OCI-LY7 (cell line): Measurements from ENCODE around the gene SMAP1. TPM values are rescaled to one million over a fixed set of nuclear protein-coding genes. Genes with fewer than 3 reads are reported as not detected.

Experiments
- BruUV-seq: library from RNA; stranded (reverse); fragments of 400-500 nt; replicated peaks from 2 replicates; lab custom pipeline; 2021; lab: Mats Ljungman, UMichigan
- CTCF ChIA-PET: fragments of 300-600 bp; sonication (Branson Sonifier 250); formaldehyde crosslinking; loops from one replicate; lab custom pipeline; 2022; ENCODE audit warnings: antibody characterized with exemption; ENCODE audit not compliant: unreplicated experiment; lab: Charles Lee
- POLR2A ChIA-PET: fragments of 300-600 bp; sonication (Branson Sonifier 250); formaldehyde crosslinking; loops from one replicate; lab custom pipeline; 2022; ENCODE audit warnings: antibody characterized with exemption; lab: Charles Lee
- DNase-seq: peaks from one replicate; pipeline ENCODE4 v3.0.0-alpha.2; 2015; ENCODE audit warnings: low spot score
- H2AFZ ChIP-seq: fragments of 200-600 bp; sonication (generic), shearing (Covaris generic); 2 replicates; pipeline ENCODE4 v1.6.1; 2014; ENCODE audit warnings: mild to moderate bottlenecking, antibody characterized with exemption, low read length, moderate library complexity
- H3K27ac ChIP-seq: fragments of 200-600 bp; sonication (generic); 2 replicates; pipeline ENCODE4 v1.5.1; 2014; ENCODE audit warnings: mixed run types, low read depth, mild to moderate bottlenecking, moderate library complexity, low read length, inconsistent platforms; ENCODE audit not compliant: poor library complexity, severe bottlenecking
- H3K36me3 ChIP-seq: fragments of 200-600 bp; sonication (generic); 2 replicates; pipeline ENCODE4 v1.6.1; 2014; ENCODE audit warnings: mild to moderate bottlenecking, antibody characterized with exemption, low read length, moderate library complexity, mixed read lengths; ENCODE audit not compliant: insufficient read depth
- H3K4me1 ChIP-seq: fragments of 200-600 bp; sonication (generic); 2 replicates; pipeline ENCODE4 v1.5.1; 2014; ENCODE audit warnings: mild to moderate bottlenecking, low read length; ENCODE audit not compliant: insufficient read depth, poor library complexity, severe bottlenecking
- H3K4me2 ChIP-seq: fragments of 200-600 bp; sonication (generic); 2 replicates; pipeline ENCODE4 v1.6.1; 2014; ENCODE audit warnings: mild to moderate bottlenecking, low read length
- H3K4me3 ChIP-seq: fragments of 200-600 bp; sonication (generic); 2 replicates; pipeline ENCODE4 v1.5.1; 2014; ENCODE audit warnings: mild to moderate bottlenecking, low read depth, low read length; ENCODE audit not compliant: poor library complexity, severe bottlenecking
- H3K79me2 ChIP-seq: fragments of 200-600 bp; sonication (generic); 2 replicates; pipeline ENCODE4 v1.6.1; 2016; ENCODE audit warnings: low read depth, mild to moderate bottlenecking, low read length, moderate library complexity, mixed read lengths; ENCODE audit not compliant: insufficient read depth
- H3K9me2 ChIP-seq: fragments of 200-600 bp; sonication (generic); 2 replicates; pipeline ENCODE4 v1.6.1; 2016; ENCODE audit warnings: mild to moderate bottlenecking, low read length, mixed read lengths; ENCODE audit not compliant: insufficient read depth
- H3K9me3 ChIP-seq: fragments of 200-600 bp; sonication (generic); 2 replicates; pipeline ENCODE4 v1.6.1; 2014; ENCODE audit warnings: mild to moderate bottlenecking, mixed run types, low read length, mixed read lengths
- H4K20me1 ChIP-seq: fragments of 200-600 bp; sonication (generic); 2 replicates; pipeline ENCODE4 v1.6.1; 2014; ENCODE audit warnings: mild to moderate bottlenecking, antibody characterized with exemption, low read length, moderate library complexity, mixed read lengths; ENCODE audit not compliant: insufficient read depth
- EZH2phosphoT487 ChIP-seq: fragments of 200-600 bp; sonication (generic); IDR thresholded peaks from 2 replicates; pipeline ENCODE4 v1.6.1; 2018; ENCODE audit warnings: low read depth, borderline replicate concordance, mild to moderate bottlenecking, mixed run types, antibody characterized with exemption, low read length, moderate library complexity, mixed read lengths
- intact Hi-C: fragments of 100-400 bp; cut with micrococcal nuclease; formaldehyde crosslinking; loops from one replicate; pipeline ENCODE4 v1.10.0; 2022; ENCODE audit not compliant: unreplicated experiment
- total RNA-seq, 2 experiments: library from RNA; depleted of rRNA in 1 of 2; stranded (reverse); fragments of >200 nt in 1 of 2; shearing (Covaris generic) in 1 of 2; gene quantifications; 2 replicates each; pipeline ENCODE4 v1.2.3, GENCODE V29; 2014 to 2022
- TF ChIP-seq, protein P1 (sequence below): fragments of 200-600 bp; sonication (generic); conservative IDR thresholded peaks from 2 replicates; pipeline ENCODE4 v1.5.1; 2014; ENCODE audit warnings: mild to moderate bottlenecking, antibody characterized with exemption, low read length, moderate library complexity, mixed read lengths

The SMAP1 gene
- total RNA-seq, 2 experiments from 2014 or later: 15.1 to 28.9 TPM

DNA sequence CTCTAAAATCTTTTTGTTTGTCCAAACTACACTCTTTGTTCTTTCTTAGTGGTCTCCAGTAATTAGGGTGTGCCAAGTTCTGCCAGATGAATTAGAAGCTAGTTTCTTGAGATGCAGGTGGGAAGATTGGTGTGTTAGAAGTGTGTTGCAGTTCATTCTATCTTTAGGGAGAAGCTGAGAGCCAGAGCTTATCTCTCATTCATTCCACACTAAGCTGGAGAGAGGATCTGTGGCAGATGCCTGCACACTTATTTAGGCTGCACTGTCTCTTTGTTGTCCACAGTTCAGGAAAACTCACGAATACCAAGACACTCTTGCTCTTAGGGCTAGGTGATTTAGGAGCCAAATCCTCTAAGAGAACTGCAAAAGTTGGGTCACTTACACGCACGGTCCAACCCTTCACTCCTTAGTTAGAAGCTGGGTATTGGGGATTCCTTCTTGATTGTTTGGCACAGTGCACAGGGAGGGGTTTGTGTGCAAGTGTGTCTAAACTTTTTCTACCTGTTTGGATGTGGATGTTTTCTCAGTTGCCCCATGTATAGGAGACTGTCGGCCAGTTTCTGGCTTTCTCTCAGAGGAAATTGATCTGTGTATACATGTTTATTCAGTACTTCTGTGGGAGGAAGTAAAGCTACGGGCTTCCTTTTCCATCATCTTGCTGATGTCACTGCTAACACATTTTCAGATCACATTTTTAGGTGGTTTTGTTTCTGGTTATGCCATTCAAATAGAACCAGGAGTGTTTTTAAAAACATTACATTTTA lies 49.5 kb downstream of the SMAP1 start:
- H3K4me2 ChIP-seq: no peak overlapping the region
- H3K9me2 ChIP-seq: no peaks in the 10 kb centered on the region
- H2AFZ ChIP-seq: no peak overlapping the region
- no peaks in the 10 kb centered on the region for H3K79me2 ChIP-seq
- H3K9me3 ChIP-seq: peaks cover 17% of the 10 kb centered on the region
- intact Hi-C loops: no loop called here
- BruUV-seq: no TSS peak
- no peaks in the 10 kb centered on the region for H4K20me1 ChIP-seq
- no peak for DNase-seq
- H3K36me3 ChIP-seq: no peaks in the 10 kb centered on the region
- H3K4me3 ChIP-seq: no peak overlapping the region
- ChIA-PET POLR2A (interaction anchor here (0.6 to 2.7 kb wide), 6 partner anchors 9 to 304 kb away, joined by 3 to 9 read pairs (median 4); partner anchors contain the start of gene FAM135A), CTCF (no interaction called here)
- no peak overlapping the region for H3K27ac ChIP-seq
- H3K4me1 ChIP-seq: peaks cover 6% of the 10 kb centered on the region
- TF ChIP-seq EZH2phosphoT487: no peak
- TF ChIP-seq, protein P1, sequence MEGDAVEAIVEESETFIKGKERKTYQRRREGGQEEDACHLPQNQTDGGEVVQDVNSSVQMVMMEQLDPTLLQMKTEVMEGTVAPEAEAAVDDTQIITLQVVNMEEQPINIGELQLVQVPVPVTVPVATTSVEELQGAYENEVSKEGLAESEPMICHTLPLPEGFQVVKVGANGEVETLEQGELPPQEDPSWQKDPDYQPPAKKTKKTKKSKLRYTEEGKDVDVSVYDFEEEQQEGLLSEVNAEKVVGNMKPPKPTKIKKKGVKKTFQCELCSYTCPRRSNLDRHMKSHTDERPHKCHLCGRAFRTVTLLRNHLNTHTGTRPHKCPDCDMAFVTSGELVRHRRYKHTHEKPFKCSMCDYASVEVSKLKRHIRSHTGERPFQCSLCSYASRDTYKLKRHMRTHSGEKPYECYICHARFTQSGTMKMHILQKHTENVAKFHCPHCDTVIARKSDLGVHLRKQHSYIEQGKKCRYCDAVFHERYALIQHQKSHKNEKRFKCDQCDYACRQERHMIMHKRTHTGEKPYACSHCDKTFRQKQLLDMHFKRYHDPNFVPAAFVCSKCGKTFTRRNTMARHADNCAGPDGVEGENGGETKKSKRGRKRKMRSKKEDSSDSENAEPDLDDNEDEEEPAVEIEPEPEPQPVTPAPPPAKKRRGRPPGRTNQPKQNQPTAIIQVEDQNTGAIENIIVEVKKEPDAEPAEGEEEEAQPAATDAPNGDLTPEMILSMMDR: no peak

- H2AFZ ChIP-seq: no peak overlapping the region
- intact Hi-C loops: no loop called here
- H4K20me1 ChIP-seq: no peaks in the 10 kb centered on the region
- no peak overlapping the region for H3K4me3 ChIP-seq
- H3K27ac ChIP-seq: no peak overlapping the region
- BruUV-seq: no TSS peak
- no peaks in the 10 kb centered on the region for H3K4me1 ChIP-seq
- H3K79me2 ChIP-seq: no peaks in the 10 kb centered on the region
- H3K36me3 ChIP-seq: no peaks in the 10 kb centered on the region
- no peaks in the 10 kb centered on the region for H3K9me2 ChIP-seq
- H3K4me2 ChIP-seq: no peak overlapping the region
- ChIA-PET CTCF (interaction anchor here (0.5 kb wide), 1 partner anchor 13 kb away, joined by 3 read pairs; no protein-coding TSS in a partner anchor), POLR2A (interaction anchor here (1.0 kb wide), 1 partner anchor 11 kb away, joined by 3 read pairs; no protein-coding TSS in a partner anchor)
- TF ChIP-seq, protein P1: no peak
- no peak for TF ChIP-seq EZH2phosphoT487
- no peak for DNase-seq
- H3K9me3 ChIP-seq: no peaks in the 10 kb centered on the region
These were observed 56.8 kb downstream of the SMAP1 start for GRCh38 chr6:70724524-70724923.
